Bronchial epithelial cell (primary cell): ENCODE results near the gene SOD2. TPM values are rescaled to one million over a fixed set of nuclear protein-coding genes. Genes with fewer than 3 reads are reported as not detected.

Experiments used
- DNase-seq: peaks from one replicate; pipeline ENCODE4 v3.0.0-alpha.2; 2010; ENCODE audit warnings: low read depth
- FAIRE-seq: peaks from 2 replicates; lab custom pipeline; 2011; peaks lifted over from hg19 to GRCh38; lab: Jason Lieb, UNC
- H3K27me3 ChIP-seq: 2 replicates; pipeline ENCODE4 v1.5.1; 2011; ENCODE audit warnings: low read length; ENCODE audit not compliant: control insufficient read depth, insufficient read depth
- H3K36me3 ChIP-seq: 2 replicates; pipeline ENCODE4 v1.5.1; 2011; ENCODE audit warnings: low read length; ENCODE audit not compliant: control insufficient read depth, insufficient read depth
- H3K4me3 ChIP-seq: 2 replicates; pipeline ENCODE4 v1.5.1; 2011; ENCODE audit warnings: mild to moderate bottlenecking, low read depth, low read length, control low read depth
- total RNA-seq: library from RNA; depleted of rRNA; stranded (reverse); fragments of >200 nt; gene quantifications from 2 replicates; pipeline ENCODE4 v1.2.1, GENCODE V29; 2014
- TF ChIP-seq, protein P1 (sequence below): IDR thresholded peaks from 2 replicates; pipeline ENCODE4 v1.5.1; 2011; ENCODE audit warnings: mild to moderate bottlenecking, moderate library complexity, low read length, control low read depth, inconsistent platforms; ENCODE audit not compliant: insufficient read depth, severe bottlenecking

SOD2 gene
- total RNA-seq, 1 donor from 2014 or later: 71.3 TPM

DNA sequence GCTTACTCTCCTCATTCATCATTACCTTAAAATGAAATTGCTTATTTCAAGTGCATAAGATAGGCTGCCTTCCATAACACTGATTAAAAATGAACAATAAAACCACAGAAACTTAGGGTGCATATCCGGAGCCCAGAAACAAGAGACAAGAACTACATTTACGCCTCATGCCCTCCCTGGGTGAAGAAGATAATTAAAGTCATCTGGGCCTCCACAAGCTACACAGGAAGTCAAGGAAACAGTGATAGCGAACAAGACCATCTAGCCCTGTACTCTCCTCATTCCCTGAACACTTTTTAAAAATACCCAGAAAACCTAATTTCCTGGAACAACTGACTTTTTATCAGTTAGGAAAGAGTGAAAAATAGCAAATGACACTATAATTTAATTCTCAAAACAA, 6.3 kb downstream of the SOD2 start:
- H3K36me3 ChIP-seq: peaks cover 7% of the 10 kb centered on the region
- DNase-seq (no peak), FAIRE-seq (no peak)
- no peaks in the 10 kb centered on the region for H3K27me3 ChIP-seq
- TF ChIP-seq, protein P1, sequence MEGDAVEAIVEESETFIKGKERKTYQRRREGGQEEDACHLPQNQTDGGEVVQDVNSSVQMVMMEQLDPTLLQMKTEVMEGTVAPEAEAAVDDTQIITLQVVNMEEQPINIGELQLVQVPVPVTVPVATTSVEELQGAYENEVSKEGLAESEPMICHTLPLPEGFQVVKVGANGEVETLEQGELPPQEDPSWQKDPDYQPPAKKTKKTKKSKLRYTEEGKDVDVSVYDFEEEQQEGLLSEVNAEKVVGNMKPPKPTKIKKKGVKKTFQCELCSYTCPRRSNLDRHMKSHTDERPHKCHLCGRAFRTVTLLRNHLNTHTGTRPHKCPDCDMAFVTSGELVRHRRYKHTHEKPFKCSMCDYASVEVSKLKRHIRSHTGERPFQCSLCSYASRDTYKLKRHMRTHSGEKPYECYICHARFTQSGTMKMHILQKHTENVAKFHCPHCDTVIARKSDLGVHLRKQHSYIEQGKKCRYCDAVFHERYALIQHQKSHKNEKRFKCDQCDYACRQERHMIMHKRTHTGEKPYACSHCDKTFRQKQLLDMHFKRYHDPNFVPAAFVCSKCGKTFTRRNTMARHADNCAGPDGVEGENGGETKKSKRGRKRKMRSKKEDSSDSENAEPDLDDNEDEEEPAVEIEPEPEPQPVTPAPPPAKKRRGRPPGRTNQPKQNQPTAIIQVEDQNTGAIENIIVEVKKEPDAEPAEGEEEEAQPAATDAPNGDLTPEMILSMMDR: no peak
- no peak overlapping the region for H3K4me3 ChIP-seq

GRCh38 chr6:159686040-159686439, 7.0 kb downstream of the SOD2 start:
- Histone ChIP-seq H3K27me3 (no peaks in the 10 kb centered on the region), H3K4me3 (no peak overlapping the region), H3K36me3 (peaks cover 7% of the 10 kb centered on the region)
- no peak for FAIRE-seq
- TF ChIP-seq, protein P1: no peak
- DNase-seq: no peak

GRCh38 chr6:159684013-159684304, 9.1 kb downstream of the SOD2 start:
- TF ChIP-seq, protein P1: no peak
- no peak for DNase-seq
- peaks cover 6% of the 10 kb centered on the region for H3K36me3 ChIP-seq
- H3K4me3 ChIP-seq: no peak overlapping the region
- H3K27me3 ChIP-seq: no peaks in the 10 kb centered on the region
- no peak for FAIRE-seq

GRCh38 chr6:159682810-159683209, 10.2 kb downstream of the SOD2 start:
- H3K4me3 ChIP-seq: no peak overlapping the region
- FAIRE-seq (no peak), DNase-seq (no peak)
- TF ChIP-seq, protein P1: no peak
- H3K36me3 ChIP-seq: peaks cover 5% of the 10 kb centered on the region
- no peaks in the 10 kb centered on the region for H3K27me3 ChIP-seq

GRCh38 chr6:159682295-159682694, 10.7 kb downstream of the SOD2 start:
- Histone ChIP-seq H3K27me3 (no peaks in the 10 kb centered on the region), H3K36me3 (peaks cover 5% of the 10 kb centered on the region), H3K4me3 (no peak overlapping the region)
- no peak for FAIRE-seq
- TF ChIP-seq, protein P1: no peak
- DNase-seq: no peak

GRCh38 chr6:159681191-159681880, 11.7 kb downstream of the SOD2 start:
- FAIRE-seq: no peak
- no peak for DNase-seq
- TF ChIP-seq, protein P1: no peak
- Histone ChIP-seq H3K27me3 (no peaks in the 10 kb centered on the region), H3K36me3 (peaks cover 3% of the 10 kb centered on the region), H3K4me3 (no peak overlapping the region)
